K562 (cell line): ENCODE data around the gene DLG4. TPM values are rescaled to one million over a fixed set of nuclear protein-coding genes. Genes with fewer than 3 reads are reported as not detected.
A peak's percentile ranks its signal among the peaks of the same experiment; 100 is the strongest.

Experiments
- ATF4 ChIP-seq: fragments of 450-650 bp; formaldehyde crosslinking; IDR thresholded peaks from 2 replicates; pipeline ENCODE4 v1.4.0; 2022; ENCODE audit warnings: mild to moderate bottlenecking, moderate library complexity
- CREB1 ChIP-seq, 2 experiments: sonication (generic) in 1 of 2; formaldehyde crosslinking in 1 of 2; IDR thresholded peaks; 2 replicates each; pipeline versions ENCODE4 v1.6.1 to v1.8.0; 2012 to 2022; ENCODE audit warnings: inconsistent platforms in 1 of 2, mild to moderate bottlenecking in 1 of 2, missing genetic modification reagents in 1 of 2, moderate library complexity in 1 of 2
- CREM ChIP-seq: IDR thresholded peaks from 2 replicates; pipeline ENCODE4 v1.6.1; 2014; ENCODE audit warnings: antibody characterized with exemption, low read depth
- CTBP1 ChIP-seq: fragments of 450-650 bp; IDR thresholded peaks from 2 replicates; pipeline ENCODE4 v1.6.1; 2016; ENCODE audit warnings: borderline replicate concordance
- EHMT2 ChIP-seq: fragments of 450-650 bp; IDR thresholded peaks from 2 replicates; pipeline ENCODE4 v1.6.1; 2018; ENCODE audit warnings: antibody characterized with exemption
- HOXB6 ChIP-seq: fragments of 250-450 bp; sonication (Bioruptor Pico); IDR thresholded peaks from 2 replicates; pipeline ENCODE4 v1.5.1; 2022; ENCODE audit warnings: mild to moderate bottlenecking, borderline replicate concordance
- KDM5B ChIP-seq: fragments of 200-600 bp; sonication (generic); IDR thresholded peaks from 2 replicates; pipeline ENCODE4 v1.6.1; 2012; ENCODE audit warnings: low read depth, mild to moderate bottlenecking, moderate library complexity, low read length, control low read depth, inconsistent platforms; ENCODE audit not compliant: insufficient replicate concordance
- LCOR ChIP-seq: sonication (generic); formaldehyde crosslinking; IDR thresholded peaks from 2 replicates; pipeline ENCODE4 v1.8.0; 2022; ENCODE audit warnings: mild to moderate bottlenecking, missing genetic modification reagents
- NR2C1 ChIP-seq, 2 experiments: fragments of 450-650 bp; IDR thresholded peaks; 2 replicates each; pipeline ENCODE4 v1.6.1; 2017; ENCODE audit warnings: mild to moderate bottlenecking in 2 of 2, antibody characterized with exemption in 1 of 2, inconsistent platforms in 1 of 2, missing compliant biosample characterization in 1 of 2, missing genetic modification characterization in 1 of 2
- NRF1 ChIP-seq, 2 experiments: fragments of 450-650 bp; IDR thresholded peaks in 1 of 2; conservative IDR thresholded peaks in 1 of 2; 2 replicates each; pipeline ENCODE4 v1.6.1; 2014; ENCODE audit warnings: mild to moderate bottlenecking in 2 of 2
- PHF21A ChIP-seq: fragments of 450-650 bp; IDR thresholded peaks from 2 replicates; pipeline ENCODE4 v1.6.1; 2017; ENCODE audit warnings: low read depth, borderline replicate concordance
- PKNOX1 ChIP-seq: fragments of 450-650 bp; IDR thresholded peaks from 2 replicates; pipeline ENCODE4 v1.6.1; 2016
- PML ChIP-seq: IDR thresholded peaks from 2 replicates; pipeline ENCODE4 v1.6.1; 2012; ENCODE audit warnings: low read length, inconsistent platforms
- SLC30A9 ChIP-seq: fragments of 250-450 bp; sonication (Bioruptor Pico); IDR thresholded peaks from 2 replicates; pipeline ENCODE4 v1.8.0; 2022; ENCODE audit warnings: mild to moderate bottlenecking, moderate library complexity
- STAG1 ChIP-seq: sonication (generic); formaldehyde crosslinking; IDR thresholded peaks from 2 replicates; pipeline ENCODE4 v1.5.0; 2020; ENCODE audit warnings: missing genetic modification reagents, borderline replicate concordance
- TRIM24 ChIP-seq, 2 experiments: fragments of 450-650 bp; IDR thresholded peaks; 2 replicates each; pipeline ENCODE4 v1.6.1; 2016
- USF2 ChIP-seq: sonication (generic); formaldehyde crosslinking; IDR thresholded peaks from 2 replicates; pipeline ENCODE4 v1.5.0; 2020; ENCODE audit warnings: missing genetic modification reagents
- ZBTB7A ChIP-seq: IDR thresholded peaks from 2 replicates; pipeline ENCODE4 v1.6.1; 2011; ENCODE audit warnings: low read depth, mild to moderate bottlenecking, low read length, moderate library complexity, borderline replicate concordance; ENCODE audit not compliant: control insufficient read depth
- ZEB2 ChIP-seq: fragments of 450-650 bp; IDR thresholded peaks from 2 replicates; pipeline ENCODE4 v1.6.1; 2016
- ZNF639 ChIP-seq, 2 experiments: fragments of 200-800 bp in 1 of 2; sonication (Bioruptor generic) in 1 of 2; sonication (generic) in 1 of 2; formaldehyde crosslinking in 1 of 2; IDR thresholded peaks in 1 of 2; conservative IDR thresholded peaks in 1 of 2; 2 replicates each; pipeline versions ENCODE4 v1.5.0 to v1.6.1; 2016 to 2020; ENCODE audit warnings: missing compliant biosample characterization in 1 of 2, missing genetic modification characterization in 1 of 2, missing genetic modification reagents in 1 of 2
- ZSCAN32 ChIP-seq: fragments of 450-650 bp; formaldehyde crosslinking; IDR thresholded peaks from 2 replicates; pipeline ENCODE4 v1.4.0; 2020; ENCODE audit warnings: mild to moderate bottlenecking, moderate library complexity
- polyA plus RNA-seq, 8 experiments: library from polyadenylated mRNA; depleted of rRNA in 4 of 8; stranded (reverse) in 5 of 8; unstranded in 3 of 8; fragments of >200 nt; fragmentation: Nextera tagmentation in 2 of 8; fragmentation: Illumina TruSeq in 1 of 8; extraction: Ambion mirVana in 2 of 8; extraction: Trizol in 1 of 8; gene quantifications; 2 replicates each; pipeline versions ENCODE4 v1.2.1 to v1.2.3, GENCODE V29; 2011 to 2014; ENCODE audit warnings: inconsistent platforms in 1 of 8, missing spikeins in 1 of 8
- total RNA-seq, 7 experiments: library from RNA; depleted of rRNA in 6 of 7; stranded (reverse); fragments of >200 nt in 6 of 7; fragmentation: Illumina TruSeq in 2 of 7; extraction: Trizol in 2 of 7; gene quantifications; 2 replicates each; pipeline versions ENCODE4 v1.2.1 to v1.2.3, GENCODE V29; 2011 to 2021; ENCODE audit warnings: low replicate concordance in 1 of 7

Gene DLG4
- total and polyA plus RNA-seq, 9 of the 15 experiments (the other 6 are each of a cell fraction or from before 2014, with no cell fraction given): 0.03 to 12.0 (median 4.1) TPM

GRCh38 chr17:7234083-7234951, 14.7 kb upstream of the DLG4 start, which contains the start of gene DVL2 (continued):
- no peak for TF ChIP-seq PKNOX1
- TF ChIP-seq CREM: peak; percentile 69
- peak; percentile 99 for TF ChIP-seq USF2
- TF ChIP-seq TRIM24 (IDR thresholded peaks at IDR 0.05): no peak
- peak in 1 of 2 experiments; percentile 97; a peak in 2 of 4 replicates for TF ChIP-seq ZNF639 (CRISPR knock-in tag; conservative IDR thresholded peaks at IDR 0.05 in 1 of 2, IDR thresholded peaks at IDR 0.05 in 1 of 2)
- peak; percentile 28 for TF ChIP-seq CREB1 (IDR thresholded peaks at IDR 0.05)
- 0 out of 2 replicates have a peak, but pooled peaks have one; percentile 9 for TF ChIP-seq CREB1 (CRISPR knock-in tag; IDR thresholded peaks at IDR 0.05)
- TF ChIP-seq HOXB6 (CRISPR knock-in tag): peak; percentile 76; the same call in 1 of the 2 replicates
- no peak for TF ChIP-seq STAG1 (CRISPR knock-in tag)
- TF ChIP-seq ATF4: 0 out of 2 replicates have a peak, but pooled peaks have one; percentile 58
- TF ChIP-seq SLC30A9: no peak
- TF ChIP-seq PHF21A: no peak
- TF ChIP-seq EHMT2: no peak
- no peak for TF ChIP-seq ZSCAN32 (CRISPR knock-in tag)
- peak; percentile 62 for TF ChIP-seq KDM5B
- TF ChIP-seq ZEB2: peak; percentile 27; the same call in 1 of the 2 replicates
- no peak for TF ChIP-seq LCOR
- TF ChIP-seq ZBTB7A: 0 out of 2 replicates have a peak, but pooled peaks have one; percentile 35
- peak; percentile 89 to 90 for TF ChIP-seq NRF1 (conservative IDR thresholded peaks at IDR 0.05 in 1 of 2, IDR thresholded peaks at IDR 0.05 in 1 of 2)
- TF ChIP-seq PML: peak; percentile 56; the same call in 1 of the 2 replicates
- peak; percentile 28; the same call in 1 of the 2 replicates for TF ChIP-seq CTBP1
- TF ChIP-seq NR2C1 (IDR thresholded peaks at IDR 0.05): peak; percentile 75
- TF ChIP-seq NR2C1 (tag; IDR thresholded peaks at IDR 0.05): peak; percentile 56
